NCI-H2196 treated with DMSO at 0.1 percent for 48 hours (cell line): ENCODE measurements around the gene PIGU.
"Not testable (repeated sequence)": the region's sequence is repeated elsewhere in the genome, so short reads cannot be mapped to it uniquely, and the experiment has no call there.

Experiments used
- DNase-seq: peaks from one replicate; lab custom pipeline; 2025; ENCODE audit not compliant: unreplicated experiment; lab: John Stamatoyannopoulos, UW

PIGU gene

DNA sequence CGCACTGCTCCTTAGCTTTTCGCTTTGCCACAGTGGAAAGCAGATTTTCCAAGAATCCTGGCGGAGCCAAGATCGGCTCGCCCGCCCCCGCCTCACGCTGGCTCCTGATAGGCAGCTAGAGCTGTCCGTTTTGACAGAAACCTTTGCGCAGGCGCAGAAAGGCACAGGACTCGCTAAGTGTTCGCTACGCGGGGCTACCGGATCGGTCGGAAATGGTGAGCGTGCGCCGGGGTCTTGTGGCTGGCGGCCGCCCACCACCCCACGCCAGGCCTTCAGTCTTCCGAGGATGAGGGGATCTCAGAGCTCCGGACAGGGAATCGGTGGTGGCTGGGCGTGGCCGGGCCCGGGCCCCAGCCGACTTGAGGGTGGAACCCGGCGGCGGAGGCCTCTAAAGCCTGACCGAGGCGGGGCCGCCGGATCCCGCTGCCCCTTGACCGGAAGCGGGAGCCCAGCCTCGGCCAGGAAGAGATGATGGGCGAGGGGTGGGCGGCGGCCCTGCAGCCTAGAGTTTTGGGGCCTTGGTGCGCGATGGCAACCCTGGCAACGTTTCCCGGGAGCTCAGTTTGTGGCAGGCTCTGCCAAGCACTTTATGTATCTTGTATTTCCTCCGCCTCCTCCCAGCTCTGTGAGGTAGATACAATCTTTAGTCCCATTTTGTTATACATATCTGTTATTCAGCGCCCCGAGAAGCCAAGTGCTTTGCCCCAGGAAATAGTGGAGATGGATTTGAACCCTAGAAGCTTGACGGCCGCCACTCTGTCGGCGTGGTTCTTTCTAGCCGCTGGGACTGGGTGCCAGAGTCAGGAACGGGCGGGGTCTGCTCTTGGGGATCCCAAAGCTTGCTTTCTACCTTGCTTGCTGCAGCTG, 160.4 kb downstream of the PIGU start, which contains the start of gene DYNLRB1:
Gene DYNLRB1, plus strand, starts transcription at position 176 of the 867 bp plus-strand sequence. Its CDS starts 37 bp downstream, at position 213.
- peak; percentile 78 for DNase-seq

DNA sequence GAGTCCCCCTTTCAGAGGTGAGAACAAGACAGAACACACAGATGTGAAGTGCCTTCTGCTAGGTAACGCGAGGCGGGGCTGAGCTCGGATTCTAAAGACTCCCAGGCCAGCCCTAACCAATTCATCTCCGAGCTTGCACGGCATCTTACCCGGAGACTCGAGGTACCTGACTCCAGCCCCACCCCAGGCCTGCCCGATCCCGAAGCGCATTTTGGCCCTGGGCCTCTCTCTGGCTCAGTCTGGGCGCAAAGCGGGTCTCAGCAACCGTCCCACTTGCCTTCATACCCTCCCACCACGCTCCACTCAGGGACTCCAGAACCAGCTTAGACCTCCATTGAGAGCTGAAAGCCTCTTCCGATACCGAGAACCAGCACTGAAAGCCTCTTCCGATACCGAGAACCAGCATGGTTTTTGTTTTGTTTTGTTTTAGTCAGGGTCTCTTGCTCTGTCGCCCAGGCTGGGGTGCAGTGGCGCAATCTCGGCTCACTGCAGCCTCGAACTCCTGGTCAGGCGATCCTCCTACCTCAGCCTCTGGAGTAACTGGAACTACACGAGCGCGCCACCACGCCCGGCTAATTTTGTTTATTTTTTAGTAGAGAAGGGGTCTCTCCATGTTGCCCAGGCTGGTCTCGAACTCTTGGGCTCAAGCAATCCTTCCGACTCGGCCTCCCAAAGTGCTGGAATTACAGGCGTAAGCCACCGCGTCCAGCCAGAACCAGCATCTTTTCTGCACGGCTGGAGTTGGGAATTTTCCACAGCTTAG, 161.2 kb downstream of the PIGU start:
- peak; percentile 74 for DNase-seq

DNA sequence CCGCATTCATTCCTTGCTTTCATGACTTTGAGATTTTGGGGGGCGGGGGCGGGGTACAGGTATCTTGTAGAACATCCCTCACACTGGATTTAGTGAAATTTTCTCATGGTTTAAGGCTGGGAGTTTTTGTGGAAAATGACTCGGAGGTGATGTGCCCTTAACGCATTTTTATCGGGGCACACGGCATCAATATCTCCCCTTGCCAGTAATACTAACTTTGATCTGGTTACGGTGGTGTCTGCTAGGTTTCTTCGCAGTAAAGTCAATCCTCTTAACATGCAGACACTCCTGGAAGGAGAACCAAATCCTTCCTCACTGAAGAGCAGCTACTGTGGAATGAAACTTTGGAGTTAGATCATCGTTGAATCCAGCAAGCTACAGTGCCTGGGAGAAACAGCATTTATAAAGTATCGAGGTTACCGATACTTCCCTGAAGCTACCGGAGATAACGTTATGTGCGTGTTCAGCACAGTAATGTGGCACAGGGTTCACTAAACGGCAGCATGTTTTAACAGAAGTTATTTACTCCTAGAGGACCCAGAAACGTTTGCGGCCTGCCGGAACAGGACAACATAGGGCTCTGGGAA, 161.9 kb downstream of the PIGU start:
- no peak for DNase-seq

DNA sequence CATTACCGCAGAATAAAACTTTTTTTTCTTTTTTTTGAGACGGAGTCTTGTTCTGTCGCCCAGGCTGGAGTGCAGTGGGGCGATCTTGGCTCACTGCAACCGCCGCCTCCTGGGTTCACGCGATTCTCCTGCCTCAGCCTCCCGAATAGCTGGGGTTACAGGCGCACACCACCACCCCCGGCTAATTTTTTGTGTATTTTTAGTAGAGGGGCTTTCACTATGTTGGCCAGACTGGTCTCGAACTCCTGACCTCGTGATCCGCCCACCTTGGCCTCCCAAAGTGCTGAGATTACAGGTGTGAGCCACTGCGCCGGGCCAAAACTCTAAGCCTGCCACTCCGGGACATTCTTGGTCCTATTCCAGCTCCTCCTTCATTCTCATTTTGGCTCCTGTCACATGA, 162.9 kb downstream of the PIGU start:
- DNase-seq: not testable (repeated sequence)

DNA sequence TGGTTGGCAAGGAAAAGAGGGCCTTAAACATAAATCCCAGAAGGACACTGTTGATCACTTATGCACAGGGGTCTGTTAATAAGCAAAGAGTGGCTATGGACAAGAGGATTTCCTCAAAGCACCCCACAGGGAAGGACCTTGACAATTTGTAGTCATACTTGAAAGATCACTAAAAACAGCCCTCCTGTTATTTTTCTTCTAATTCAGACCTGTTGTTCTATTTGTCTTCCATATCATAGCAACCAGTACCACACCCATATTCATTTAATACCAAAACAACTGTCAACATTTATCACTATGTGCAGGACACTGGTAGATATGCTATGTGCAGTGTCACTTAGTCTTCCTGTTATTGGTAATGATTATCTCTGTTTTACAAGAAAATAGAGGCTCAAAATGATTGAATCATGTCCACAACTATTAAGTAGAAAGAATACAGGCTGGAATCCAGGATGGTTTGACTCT, 163.9 kb downstream of the PIGU start:
- no peak for DNase-seq

DNA sequence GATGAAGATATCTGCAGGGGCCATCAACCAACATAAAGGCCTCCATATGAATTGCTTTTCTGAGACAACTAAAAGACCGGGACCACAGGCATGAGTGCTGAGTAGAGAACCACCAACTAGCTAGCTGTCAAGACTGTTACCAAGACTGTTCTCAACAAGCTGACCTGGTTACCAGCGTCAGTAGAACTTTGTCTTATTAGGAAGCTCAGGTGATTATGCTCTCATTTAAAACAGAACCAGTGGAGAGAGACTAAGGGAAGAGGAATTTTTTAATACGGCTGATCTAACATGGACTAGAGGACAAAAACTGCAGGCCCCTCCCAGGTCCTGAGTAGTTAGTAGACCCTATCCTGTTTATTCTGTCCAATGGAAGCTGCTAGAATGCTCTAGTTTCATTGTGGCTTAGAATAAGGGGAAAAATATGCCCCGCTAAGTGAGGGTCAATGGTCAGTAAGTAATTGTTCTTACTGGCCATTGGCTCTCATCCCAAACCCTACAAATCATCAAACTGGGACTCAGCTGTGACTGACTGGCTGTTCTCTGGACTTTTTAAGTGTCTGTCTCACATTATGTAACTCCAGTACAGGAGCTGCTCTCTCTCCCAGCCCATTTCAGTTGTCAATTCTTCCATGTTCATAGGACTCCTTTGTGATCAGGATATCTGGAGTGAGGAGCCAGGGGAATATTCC, 164.5 kb downstream of the PIGU start:
- DNase-seq: no peak

DNA sequence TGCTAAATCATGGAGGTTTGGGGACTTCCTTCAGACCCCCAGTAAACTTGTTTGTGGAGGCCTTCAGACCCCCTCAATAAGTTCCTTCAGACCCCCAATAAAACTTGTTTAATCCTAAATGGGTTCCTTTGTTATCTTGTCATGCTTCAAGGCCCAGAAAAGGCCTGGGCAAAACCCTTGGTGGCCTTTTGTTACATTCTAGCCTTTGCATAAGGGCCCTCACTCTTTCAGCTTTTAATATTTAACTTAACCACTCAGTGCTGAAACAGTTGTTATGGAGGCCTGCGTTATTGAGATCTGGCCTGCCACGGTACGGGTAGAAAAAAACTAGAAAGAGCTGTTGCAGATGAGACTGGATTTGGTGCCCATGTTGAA, 165.0 kb downstream of the PIGU start:
- no peak for DNase-seq

DNA sequence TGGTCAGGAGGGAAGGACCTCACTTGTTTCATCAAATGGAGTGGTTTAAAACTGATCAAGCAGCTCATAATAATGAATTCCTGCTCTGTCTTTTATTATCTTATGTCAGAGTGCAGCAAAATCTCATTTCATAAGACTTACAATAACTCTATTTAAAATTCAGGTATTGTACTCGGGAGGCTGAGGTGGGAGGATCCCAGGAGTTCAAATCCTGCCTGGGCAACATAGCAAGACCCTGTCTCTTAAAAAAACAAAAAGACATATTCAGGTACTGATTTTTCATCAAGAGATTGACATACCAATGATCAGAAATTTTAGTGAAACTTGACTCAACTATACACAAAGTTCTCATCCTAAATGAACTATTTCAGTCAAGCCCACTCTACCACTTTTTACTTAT, 166.3 kb downstream of the PIGU start:
- DNase-seq: no peak
